HEK293 (cell line): ENCODE data around the gene PANK4.

Experiments used
- CTCF ChIA-PET: fragments of 350-600 bp; formaldehyde crosslinking; extraction: SDS; loops from one replicate; lab custom pipeline; 2021; ENCODE audit warnings: antibody characterized with exemption; lab: Yijun Ruan, JAX
- POLR2A ChIA-PET: fragments of 300-600 bp; formaldehyde crosslinking; extraction: SDS; loops from one replicate; lab custom pipeline; 2020; ENCODE audit warnings: antibody characterized with exemption, inconsistent platforms; lab: Yijun Ruan, JAX
- H3K27ac ChIP-seq: fragments of 200-500 bp; sonication (Bioruptor generic); 2 replicates; pipeline ENCODE4 v1.5.1; 2014; ENCODE audit warnings: low read depth, low read length, control low read depth, inconsistent platforms; ENCODE audit errors: extremely low read depth
- H3K36me3 ChIP-seq, 2 experiments: fragments of 200-500 bp in 1 of 2; sonication (Bioruptor generic) in 1 of 2; 1 replicate in 1 of 2; 2 replicates in 1 of 2; pipeline ENCODE4 v1.5.1; 2014 to 2017; ENCODE audit warnings: inconsistent platforms in 2 of 2, low read length in 2 of 2; ENCODE audit not compliant: control insufficient read depth in 2 of 2, insufficient read depth in 1 of 2
- H3K4me1 ChIP-seq: fragments of 200-500 bp; sonication (Bioruptor generic); 2 replicates; pipeline ENCODE4 v1.5.1; 2014; ENCODE audit warnings: mild to moderate bottlenecking, low read length, inconsistent platforms; ENCODE audit not compliant: control insufficient read depth, insufficient read depth
- H3K4me3 ChIP-seq: 2 replicates; pipeline ENCODE4 v1.5.1; 2011; ENCODE audit warnings: low read depth, mild to moderate bottlenecking, control low read depth, low read length, moderate library complexity
- H3K9me3 ChIP-seq: fragments of 200-500 bp; sonication (Bioruptor generic); 2 replicates; pipeline ENCODE4 v1.5.1; 2014; ENCODE audit warnings: low read depth, low read length, inconsistent platforms; ENCODE audit not compliant: control insufficient read depth, insufficient read depth
- GLIS1 ChIP-seq: fragments of 450-650 bp; formaldehyde crosslinking; IDR thresholded peaks from 2 replicates; pipeline ENCODE4 v1.5.1; 2016; ENCODE audit warnings: missing biosample characterization, missing genetic modification characterization
- HOXC10 ChIP-seq: sonication (generic); formaldehyde crosslinking; IDR thresholded peaks from 2 replicates; pipeline ENCODE4 v1.8.1; 2023; ENCODE audit warnings: mild to moderate bottlenecking, missing genetic modification reagents
- KLF1 ChIP-seq: fragments of 450-650 bp; formaldehyde crosslinking; IDR thresholded peaks from 2 replicates; pipeline ENCODE4 v1.5.1; 2016; ENCODE audit warnings: missing biosample characterization, missing genetic modification characterization
- ZFP37 ChIP-seq: fragments of 450-650 bp; formaldehyde crosslinking; IDR thresholded peaks from 2 replicates; pipeline ENCODE4 v1.5.1; 2016; ENCODE audit warnings: missing biosample characterization, missing genetic modification characterization
- ZNF48 ChIP-seq: fragments of 450-650 bp; formaldehyde crosslinking; IDR thresholded peaks from 2 replicates; pipeline ENCODE4 v1.5.1; 2016; ENCODE audit warnings: missing biosample characterization, missing genetic modification characterization
- ZNF558 ChIP-seq: fragments of 450-650 bp; formaldehyde crosslinking; IDR thresholded peaks from 2 replicates; pipeline ENCODE4 v1.5.1; 2016; ENCODE audit warnings: missing biosample characterization, missing genetic modification characterization
- ZNF76 ChIP-seq: fragments of 450-650 bp; formaldehyde crosslinking; IDR thresholded peaks from 2 replicates; pipeline ENCODE4; 2016; ENCODE audit warnings: low read depth, missing biosample characterization, missing genetic modification characterization, borderline replicate concordance
- ZNF785 ChIP-seq: fragments of 450-650 bp; formaldehyde crosslinking; IDR thresholded peaks from 2 replicates; pipeline ENCODE4 v1.5.1; 2016; ENCODE audit warnings: missing biosample characterization, missing genetic modification characterization
- ZNF792 ChIP-seq: fragments of 450-650 bp; formaldehyde crosslinking; IDR thresholded peaks from 2 replicates; pipeline ENCODE4 v1.5.1; 2016; ENCODE audit warnings: missing biosample characterization, missing genetic modification characterization
- TF ChIP-seq, protein P1 (sequence below): fragments of 450-650 bp; formaldehyde crosslinking; IDR thresholded peaks from 2 replicates; pipeline ENCODE4 v1.5.1; 2016; ENCODE audit warnings: missing biosample characterization, missing genetic modification characterization, borderline replicate concordance
- TF ChIP-seq, protein P2 (sequence below): fragments of 450-650 bp; formaldehyde crosslinking; IDR thresholded peaks from 2 replicates; pipeline ENCODE4 v1.5.1; 2016; ENCODE audit warnings: missing biosample characterization, missing genetic modification characterization
- TF ChIP-seq, protein P3 (sequence below): fragments of 450-650 bp; formaldehyde crosslinking; IDR thresholded peaks from 2 replicates; pipeline ENCODE4 v1.5.0; 2017; ENCODE audit warnings: missing biosample characterization, missing genetic modification characterization, borderline replicate concordance
- TF ChIP-seq, protein P4 (sequence below): fragments of 450-650 bp; formaldehyde crosslinking; IDR thresholded peaks from 2 replicates; pipeline ENCODE4 v1.5.1; 2016; ENCODE audit warnings: missing biosample characterization, missing genetic modification characterization

The PANK4 gene

DNA sequence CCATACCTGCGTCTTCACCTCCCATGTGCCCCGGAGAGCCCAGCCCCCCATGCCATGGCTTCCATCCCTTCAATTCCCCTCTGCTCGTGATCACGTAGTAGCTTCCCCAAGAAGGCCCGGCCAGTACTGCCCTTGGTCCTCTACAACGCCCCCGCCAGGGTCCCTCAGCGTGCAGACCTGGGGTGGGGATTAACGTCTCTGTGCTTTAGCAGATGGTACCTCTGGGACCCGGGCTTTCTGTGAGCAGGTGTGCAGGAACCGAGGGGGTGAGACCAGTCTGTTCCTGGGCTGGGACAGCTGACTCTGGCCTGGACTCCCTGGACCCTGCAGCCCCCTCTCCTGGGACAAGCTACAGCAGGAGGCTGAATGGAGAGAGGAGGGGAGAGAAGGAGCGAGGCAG lies 49.1 kb downstream of the PANK4 start:
- CTCF ChIA-PET, result no interaction called here

DNA sequence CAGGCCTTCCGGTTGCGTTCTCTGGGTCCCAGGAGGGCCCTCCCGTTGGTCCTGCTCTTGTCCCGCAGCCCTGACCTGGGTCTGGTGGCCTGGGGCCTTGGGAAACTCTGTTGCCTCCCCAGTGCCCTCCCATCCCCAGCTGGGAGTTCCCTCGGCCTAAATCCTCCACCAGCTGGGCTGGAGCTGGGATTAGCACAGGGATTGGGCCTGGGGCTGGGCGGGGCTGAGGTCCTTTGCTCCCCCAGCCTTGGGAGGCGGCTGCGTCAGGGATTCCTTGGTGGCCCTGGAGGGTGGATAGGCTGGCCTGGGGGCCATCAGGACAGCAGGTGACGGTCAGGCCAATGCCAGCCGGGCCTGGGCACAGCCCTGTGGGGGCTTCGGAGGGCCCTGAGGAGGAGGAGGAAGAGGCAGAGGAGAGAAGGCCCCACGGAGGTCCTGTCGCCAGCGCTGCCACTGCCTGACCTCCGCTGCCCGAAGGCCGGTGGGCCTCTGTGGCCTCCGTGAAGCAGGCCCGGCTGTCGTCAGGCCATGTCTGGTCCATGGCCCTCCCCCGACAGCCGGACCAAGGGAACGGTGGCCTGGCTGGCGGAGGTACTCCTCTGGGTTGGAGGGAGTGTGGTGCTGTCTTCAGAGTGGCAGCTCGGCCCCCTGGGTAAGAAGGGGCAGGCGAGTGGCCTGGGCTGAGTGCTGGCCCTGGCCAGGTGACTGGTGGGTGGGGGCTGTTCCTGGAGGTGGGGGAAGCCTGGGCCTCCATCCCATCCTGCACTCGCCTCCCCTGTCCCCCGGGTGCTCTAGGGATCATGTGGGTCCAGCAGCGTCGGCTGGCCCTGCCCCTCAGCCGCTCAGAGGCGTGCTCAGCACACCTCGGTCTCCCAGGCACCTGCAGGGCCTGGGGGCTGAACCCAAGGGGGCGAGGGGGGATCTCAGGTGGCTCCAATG lies 50.1 kb downstream of the PANK4 start, which contains the start of gene PLCH2:
TSS of gene PLCH2 (plus strand) at position 229 of the 939 bp plus-strand sequence. CDS start at position 529, 300 bp downstream.
- POLR2A ChIA-PET, result no interaction called here
- Histone ChIP-seq H3K9me3 (no peaks in the 10 kb centered on the region), H3K4me1 (no peaks in the 10 kb centered on the region), H3K36me3 (no peaks in the 10 kb centered on the region), H3K4me3 (no peak within 1 kb of the TSS), H3K27ac (no peak within 1 kb of the TSS)
- TF ChIP-seq, protein P1, sequence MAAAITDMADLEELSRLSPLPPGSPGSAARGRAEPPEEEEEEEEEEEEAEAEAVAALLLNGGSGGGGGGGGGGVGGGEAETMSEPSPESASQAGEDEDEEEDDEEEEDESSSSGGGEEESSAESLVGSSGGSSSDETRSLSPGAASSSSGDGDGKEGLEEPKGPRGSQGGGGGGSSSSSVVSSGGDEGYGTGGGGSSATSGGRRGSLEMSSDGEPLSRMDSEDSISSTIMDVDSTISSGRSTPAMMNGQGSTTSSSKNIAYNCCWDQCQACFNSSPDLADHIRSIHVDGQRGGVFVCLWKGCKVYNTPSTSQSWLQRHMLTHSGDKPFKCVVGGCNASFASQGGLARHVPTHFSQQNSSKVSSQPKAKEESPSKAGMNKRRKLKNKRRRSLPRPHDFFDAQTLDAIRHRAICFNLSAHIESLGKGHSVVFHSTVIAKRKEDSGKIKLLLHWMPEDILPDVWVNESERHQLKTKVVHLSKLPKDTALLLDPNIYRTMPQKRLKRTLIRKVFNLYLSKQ, result no peak
- TF ChIP-seq GLIS1 (tag by site-specific recombination) (peak; percentile 39; the same call in 1 of the 2 replicates), KLF1 (tag by site-specific recombination) (0 out of 2 replicates have a peak, but pooled peaks have one; percentile 20)
- CTCF ChIA-PET, result no interaction called here

More for the DNA sequence above, 49.1 kb downstream of the PANK4 start:
- Histone ChIP-seq H3K9me3 (no peaks in the 10 kb centered on the region), H3K4me1 (no peaks in the 10 kb centered on the region), H3K27ac (no peak overlapping the region), H3K36me3 (no peaks in the 10 kb centered on the region), H3K4me3 (no peak overlapping the region)
- TF ChIP-seq, protein P2, sequence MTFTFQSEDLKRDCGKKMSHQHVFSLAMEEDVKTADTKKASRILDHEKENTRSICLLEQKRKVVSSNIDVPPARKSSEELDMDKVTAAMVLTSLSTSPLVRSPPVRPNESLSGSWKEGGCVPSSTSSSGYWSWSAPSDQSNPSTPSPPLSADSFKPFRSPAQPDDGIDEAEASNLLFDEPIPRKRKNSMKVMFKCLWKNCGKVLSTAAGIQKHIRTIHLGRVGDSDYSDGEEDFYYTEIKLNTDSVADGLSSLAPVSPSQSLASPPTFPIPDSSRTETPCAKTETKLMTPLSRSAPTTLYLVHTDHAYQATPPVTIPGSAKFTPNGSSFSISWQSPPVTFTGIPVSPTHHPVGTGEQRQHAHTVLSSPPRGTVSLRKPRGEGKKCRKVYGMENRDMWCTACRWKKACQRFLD (tag by site-specific recombination), result no peak
- TF ChIP-seq ZNF792 (tag by site-specific recombination) (no peak), ZNF48 (tag by site-specific recombination) (no peak), ZNF785 (tag by site-specific recombination) (no peak), ZNF558 (tag by site-specific recombination) (no peak), ZNF76 (tag by site-specific recombination) (no peak), ZFP37 (tag by site-specific recombination) (no peak)
- TF ChIP-seq, protein P3, sequence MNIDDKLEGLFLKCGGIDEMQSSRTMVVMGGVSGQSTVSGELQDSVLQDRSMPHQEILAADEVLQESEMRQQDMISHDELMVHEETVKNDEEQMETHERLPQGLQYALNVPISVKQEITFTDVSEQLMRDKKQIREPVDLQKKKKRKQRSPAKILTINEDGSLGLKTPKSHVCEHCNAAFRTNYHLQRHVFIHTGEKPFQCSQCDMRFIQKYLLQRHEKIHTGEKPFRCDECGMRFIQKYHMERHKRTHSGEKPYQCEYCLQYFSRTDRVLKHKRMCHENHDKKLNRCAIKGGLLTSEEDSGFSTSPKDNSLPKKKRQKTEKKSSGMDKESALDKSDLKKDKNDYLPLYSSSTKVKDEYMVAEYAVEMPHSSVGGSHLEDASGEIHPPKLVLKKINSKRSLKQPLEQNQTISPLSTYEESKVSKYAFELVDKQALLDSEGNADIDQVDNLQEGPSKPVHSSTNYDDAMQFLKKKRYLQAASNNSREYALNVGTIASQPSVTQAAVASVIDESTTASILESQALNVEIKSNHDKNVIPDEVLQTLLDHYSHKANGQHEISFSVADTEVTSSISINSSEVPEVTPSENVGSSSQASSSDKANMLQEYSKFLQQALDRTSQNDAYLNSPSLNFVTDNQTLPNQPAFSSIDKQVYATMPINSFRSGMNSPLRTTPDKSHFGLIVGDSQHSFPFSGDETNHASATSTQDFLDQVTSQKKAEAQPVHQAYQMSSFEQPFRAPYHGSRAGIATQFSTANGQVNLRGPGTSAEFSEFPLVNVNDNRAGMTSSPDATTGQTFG, result no peak
- POLR2A ChIA-PET, result no interaction called here

DNA sequence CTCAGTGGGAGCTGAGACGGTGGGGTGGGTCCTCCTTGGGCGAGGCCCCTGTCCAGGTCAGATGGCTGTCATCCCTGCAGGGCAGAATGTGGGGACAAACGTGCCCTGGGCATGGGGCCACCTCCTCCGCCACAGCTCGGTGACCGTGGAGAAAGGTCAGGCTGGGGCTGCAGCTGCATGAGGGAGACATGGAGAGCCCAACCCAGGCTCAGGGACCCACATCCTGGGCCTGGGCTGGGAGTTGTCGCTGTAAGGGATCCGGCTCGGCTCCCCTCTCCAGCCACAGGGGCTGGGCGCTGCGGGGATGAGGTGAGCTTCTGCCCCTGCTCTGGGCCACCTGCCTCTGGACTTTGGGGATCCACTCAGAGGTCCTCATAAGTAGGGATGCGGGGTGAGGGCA lies 50.8 kb downstream of the PANK4 start:
- Histone ChIP-seq H3K36me3 (no peaks in the 10 kb centered on the region), H3K4me1 (no peaks in the 10 kb centered on the region), H3K9me3 (no peaks in the 10 kb centered on the region), H3K4me3 (no peak overlapping the region), H3K27ac (no peak overlapping the region)
- ChIA-PET CTCF (no interaction called here), POLR2A (no interaction called here)
- TF ChIP-seq, protein P4, sequence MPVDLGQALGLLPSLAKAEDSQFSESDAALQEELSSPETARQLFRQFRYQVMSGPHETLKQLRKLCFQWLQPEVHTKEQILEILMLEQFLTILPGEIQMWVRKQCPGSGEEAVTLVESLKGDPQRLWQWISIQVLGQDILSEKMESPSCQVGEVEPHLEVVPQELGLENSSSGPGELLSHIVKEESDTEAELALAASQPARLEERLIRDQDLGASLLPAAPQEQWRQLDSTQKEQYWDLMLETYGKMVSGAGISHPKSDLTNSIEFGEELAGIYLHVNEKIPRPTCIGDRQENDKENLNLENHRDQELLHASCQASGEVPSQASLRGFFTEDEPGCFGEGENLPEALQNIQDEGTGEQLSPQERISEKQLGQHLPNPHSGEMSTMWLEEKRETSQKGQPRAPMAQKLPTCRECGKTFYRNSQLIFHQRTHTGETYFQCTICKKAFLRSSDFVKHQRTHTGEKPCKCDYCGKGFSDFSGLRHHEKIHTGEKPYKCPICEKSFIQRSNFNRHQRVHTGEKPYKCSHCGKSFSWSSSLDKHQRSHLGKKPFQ (tag by site-specific recombination), result no peak
- no peak for TF ChIP-seq HOXC10 (CRISPR knock-in tag)
